ENCODE results near the gene TLN1. TPM values are rescaled to one million over a fixed set of nuclear protein-coding genes. Genes with fewer than 3 reads are reported as not detected.

Gene TLN1
- total and polyA plus RNA-seq, 2 donors (not counting 1 experiment from before 2014, with no cell fraction given) = 102 to 280 TPM

DNA sequence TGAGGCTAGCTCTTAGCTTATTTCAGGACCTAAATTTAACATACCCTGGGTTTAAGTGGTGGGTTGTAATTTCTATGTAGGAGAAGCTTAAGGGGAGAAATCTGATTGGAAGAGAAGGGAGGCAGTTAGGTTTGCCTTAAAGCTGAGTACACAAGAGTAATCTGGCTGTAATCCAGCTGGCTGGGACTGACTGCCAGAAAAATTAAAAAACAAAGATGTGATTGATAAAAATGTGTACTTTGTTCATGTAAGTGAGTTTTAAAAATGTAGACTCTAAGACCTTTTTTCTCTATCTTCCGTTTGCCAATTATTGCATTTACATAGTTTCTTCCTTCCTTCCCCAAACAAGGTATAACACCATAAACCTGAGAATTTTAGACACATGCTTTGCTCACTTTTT, 39.5 kb upstream of the TLN1 start:
- ATAC-seq (ENCODE audit: low read depth) (no peak), DNase-seq (no peak)
- Histone ChIP-seq H3K4me2 (replicated peaks; ENCODE audit: low read depth, low read length, poor library complexity, severe bottlenecking) (no peak overlapping the region), H4K20me1 (ENCODE audit: control insufficient read depth, insufficient read depth, low read length, poor library complexity, severe bottlenecking) (peaks cover 46% of the 10 kb centered on the region), H3K27ac (ENCODE audit: low read length in 2 of 2) (no peak overlapping the region), H3K27me3 (replicated peaks in 1 of 4; ENCODE audit: control extremely low read depth in 1 of 4, control insufficient read depth in 3 of 4, insufficient read depth in 4 of 4, low read length in 3 of 4) (no peaks in the 10 kb centered on the region), H3K9ac (ENCODE audit: low read length) (no peak overlapping the region), H3K9me3 (ENCODE audit: control extremely low read depth in 1 of 3, control insufficient read depth in 2 of 3, insufficient read depth in 1 of 3, low read length in 2 of 3) (no peaks in the 10 kb centered on the region), H3K36me3 (replicated peaks in 1 of 2; ENCODE audit: control extremely low read depth in 1 of 2, control insufficient read depth in 1 of 2, extremely low read depth in 1 of 2, insufficient read depth in 2 of 2, low read length in 1 of 2) (peaks cover 2 to 17% of the 10 kb centered on the region in 2 experiments), H3K4me3 (ENCODE audit: control extremely low read depth in 1 of 5, extremely low read depth in 1 of 5, insufficient read depth in 1 of 5, low read depth in 2 of 5, low read length in 4 of 5) (no peak overlapping the region), H2AFZ (ENCODE audit: insufficient read depth, low read depth, low read length, poor library complexity, severe bottlenecking) (no peak overlapping the region), H3K4me1 (ENCODE audit: control insufficient read depth in 2 of 2, insufficient read depth in 2 of 2, low read length in 2 of 2) (peaks cover 6 to 15% of the 10 kb centered on the region in 2 donors), H3K79me2 (ENCODE audit: control insufficient read depth, insufficient read depth, low read length) (peaks cover 57% of the 10 kb centered on the region)
- CTCF ChIA-PET = interaction anchor here (0.6 to 3.8 kb wide), 5 partner anchors 17 to 75 kb away, joined by 4 to 22 read pairs (median 5); partner anchors contain the start of genes GBA2 and RGP1
- TF ChIP-seq, protein P1, sequence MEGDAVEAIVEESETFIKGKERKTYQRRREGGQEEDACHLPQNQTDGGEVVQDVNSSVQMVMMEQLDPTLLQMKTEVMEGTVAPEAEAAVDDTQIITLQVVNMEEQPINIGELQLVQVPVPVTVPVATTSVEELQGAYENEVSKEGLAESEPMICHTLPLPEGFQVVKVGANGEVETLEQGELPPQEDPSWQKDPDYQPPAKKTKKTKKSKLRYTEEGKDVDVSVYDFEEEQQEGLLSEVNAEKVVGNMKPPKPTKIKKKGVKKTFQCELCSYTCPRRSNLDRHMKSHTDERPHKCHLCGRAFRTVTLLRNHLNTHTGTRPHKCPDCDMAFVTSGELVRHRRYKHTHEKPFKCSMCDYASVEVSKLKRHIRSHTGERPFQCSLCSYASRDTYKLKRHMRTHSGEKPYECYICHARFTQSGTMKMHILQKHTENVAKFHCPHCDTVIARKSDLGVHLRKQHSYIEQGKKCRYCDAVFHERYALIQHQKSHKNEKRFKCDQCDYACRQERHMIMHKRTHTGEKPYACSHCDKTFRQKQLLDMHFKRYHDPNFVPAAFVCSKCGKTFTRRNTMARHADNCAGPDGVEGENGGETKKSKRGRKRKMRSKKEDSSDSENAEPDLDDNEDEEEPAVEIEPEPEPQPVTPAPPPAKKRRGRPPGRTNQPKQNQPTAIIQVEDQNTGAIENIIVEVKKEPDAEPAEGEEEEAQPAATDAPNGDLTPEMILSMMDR (IDR thresholded peaks at IDR 0.05) = no peak
- no CpG with 5 or more reads among the region's 1 CpG for WGBS (ENCODE audit: insufficient coverage)
- Mint-ChIP-seq H3K4me1 (peaks cover 15% of the 10 kb centered on the region), H3K4me3 (no peak overlapping the region), H3K9me3 (ENCODE audit: insufficient read depth) (no peaks in the 10 kb centered on the region), H3K27me3 (no peaks in the 10 kb centered on the region), H3K27ac (no peak overlapping the region)
- POLR2A ChIA-PET = no interaction called here
- intact Hi-C loops (cut with micrococcal nuclease) = no loop called here

DNA sequence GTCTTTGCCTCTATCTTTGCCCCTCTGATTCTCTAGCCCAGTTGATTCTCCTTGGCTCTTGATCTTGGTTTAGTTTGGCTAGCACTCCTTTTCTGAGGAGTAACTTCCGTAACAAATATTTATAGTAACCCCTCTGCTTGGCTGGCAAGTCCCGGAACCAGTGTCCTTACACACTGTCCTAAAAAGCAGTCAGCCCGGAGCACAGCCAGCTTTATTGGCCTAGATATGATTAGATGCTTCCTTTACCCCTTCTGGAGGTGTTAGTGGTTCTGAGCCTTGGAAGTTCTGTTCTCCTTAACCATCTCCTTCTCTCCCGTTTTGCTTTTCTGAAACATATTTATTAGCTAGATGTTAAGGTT, 39.1 kb upstream of the TLN1 start:
- Histone ChIP-seq H3K4me3 (ENCODE audit: control extremely low read depth in 1 of 5, extremely low read depth in 1 of 5, insufficient read depth in 1 of 5, low read depth in 2 of 5, low read length in 4 of 5) (no peak overlapping the region), H3K9me3 (ENCODE audit: control extremely low read depth in 1 of 3, control insufficient read depth in 2 of 3, insufficient read depth in 1 of 3, low read length in 2 of 3) (no peaks in the 10 kb centered on the region), H2AFZ (ENCODE audit: insufficient read depth, low read depth, low read length, poor library complexity, severe bottlenecking) (no peak overlapping the region), H3K27me3 (replicated peaks in 1 of 4; ENCODE audit: control extremely low read depth in 1 of 4, control insufficient read depth in 3 of 4, insufficient read depth in 4 of 4, low read length in 3 of 4) (no peaks in the 10 kb centered on the region), H4K20me1 (ENCODE audit: control insufficient read depth, insufficient read depth, low read length, poor library complexity, severe bottlenecking) (peaks cover 46% of the 10 kb centered on the region), H3K4me2 (replicated peaks; ENCODE audit: low read depth, low read length, poor library complexity, severe bottlenecking) (no peak overlapping the region), H3K4me1 (ENCODE audit: control insufficient read depth in 2 of 2, insufficient read depth in 2 of 2, low read length in 2 of 2) (peaks cover 4 to 11% of the 10 kb centered on the region in 2 donors), H3K36me3 (replicated peaks in 1 of 2; ENCODE audit: control extremely low read depth in 1 of 2, control insufficient read depth in 1 of 2, extremely low read depth in 1 of 2, insufficient read depth in 2 of 2, low read length in 1 of 2) (peaks cover 2 to 17% of the 10 kb centered on the region in 2 experiments), H3K27ac (ENCODE audit: low read length in 2 of 2) (no peak overlapping the region), H3K9ac (ENCODE audit: low read length) (no peak overlapping the region), H3K79me2 (ENCODE audit: control insufficient read depth, insufficient read depth, low read length) (peaks cover 61% of the 10 kb centered on the region)
- ATAC-seq (ENCODE audit: low read depth) (no peak), DNase-seq (no peak)
- ChIA-PET POLR2A (no interaction called here), CTCF (interaction anchor here (0.6 to 3.8 kb wide), 6 partner anchors 16 to 107 kb away, joined by 3 to 22 read pairs (median 4); partner anchors contain the start of genes GBA2 and RGP1)
- no peak for TF ChIP-seq EZH2 (IDR thresholded peaks at IDR 0.05; ENCODE audit: borderline replicate concordance, insufficient read depth, low read depth, low read length, poor library complexity, severe bottlenecking)
- TF ChIP-seq, protein P1 (IDR thresholded peaks at IDR 0.05) = no peak
- H3K27me3 Mint-ChIP-seq = no peaks in the 10 kb centered on the region
- H3K4me1 Mint-ChIP-seq = peaks cover 17% of the 10 kb centered on the region
- WGBS (ENCODE audit: insufficient coverage) = no CpG with 5 or more reads among the region's 4 CpGs
- no peak overlapping the region for H3K4me3 Mint-ChIP-seq
- H3K9me3 Mint-ChIP-seq (ENCODE audit: insufficient read depth) = no peaks in the 10 kb centered on the region
- no peak overlapping the region for H3K27ac Mint-ChIP-seq
- intact Hi-C loops (cut with micrococcal nuclease) = no loop called here
